GM23248 (cell line): Measurements from ENCODE around the gene IL10RA. TPM values are rescaled to one million over a fixed set of nuclear protein-coding genes. Genes with fewer than 3 reads are reported as not detected.

Experiments
- DNase-seq: peaks from one replicate; pipeline ENCODE4 v3.0.0-alpha.2; 2015
- H2AFZ ChIP-seq: fragments of 200-600 bp; sonication (generic); 2 replicates; pipeline ENCODE4 v1.6.1; 2016; ENCODE audit warnings: antibody characterized with exemption
- H3F3A ChIP-seq: fragments of 200-600 bp; sonication (generic); 2 replicates; pipeline ENCODE4 v1.6.1; 2016; ENCODE audit warnings: mild to moderate bottlenecking, antibody characterized with exemption, mixed run types; ENCODE audit not compliant: insufficient read depth
- H3K27ac ChIP-seq: fragments of 200-600 bp; sonication (generic); 2 replicates; pipeline ENCODE4 v1.5.1; 2016; ENCODE audit warnings: mild to moderate bottlenecking
- H3K27me3 ChIP-seq: fragments of 200-600 bp; sonication (generic); replicated peaks from 2 replicates; pipeline ENCODE4 v1.6.1; 2016; ENCODE audit warnings: mild to moderate bottlenecking; ENCODE audit not compliant: insufficient read depth
- H3K36me3 ChIP-seq: fragments of 200-600 bp; sonication (generic); 2 replicates; pipeline ENCODE4 v1.6.1; 2016; ENCODE audit warnings: low read depth, mild to moderate bottlenecking
- H3K4me1 ChIP-seq: fragments of 200-600 bp; sonication (generic); 2 replicates; pipeline ENCODE4 v1.6.1; 2016; ENCODE audit warnings: mild to moderate bottlenecking; ENCODE audit not compliant: insufficient read depth
- H3K4me2 ChIP-seq: fragments of 200-600 bp; sonication (generic); one replicate; pipeline ENCODE4 v1.6.1; 2016; ENCODE audit warnings: mild to moderate bottlenecking; ENCODE audit not compliant: unreplicated experiment
- H3K4me3 ChIP-seq: fragments of 200-600 bp; sonication (generic); 2 replicates; pipeline ENCODE4 v1.5.1; 2016; ENCODE audit warnings: mild to moderate bottlenecking
- H3K79me2 ChIP-seq: fragments of 200-600 bp; sonication (generic); 2 replicates; pipeline ENCODE4 v1.6.1; 2016; ENCODE audit warnings: mild to moderate bottlenecking; ENCODE audit not compliant: insufficient read depth
- H3K9ac ChIP-seq: fragments of 200-600 bp; sonication (generic); 2 replicates; pipeline ENCODE4 v1.6.1; 2016; ENCODE audit warnings: mild to moderate bottlenecking
- H3K9me2 ChIP-seq: fragments of 200-600 bp; sonication (generic); 2 replicates; pipeline ENCODE4 v1.6.1; 2016; ENCODE audit warnings: mixed run types, mild to moderate bottlenecking, moderate library complexity; ENCODE audit not compliant: insufficient read depth
- H3K9me3 ChIP-seq: fragments of 200-600 bp; sonication (generic); one replicate; pipeline ENCODE4 v1.6.1; 2017; ENCODE audit warnings: low read depth
- H4K20me1 ChIP-seq: fragments of 200-600 bp; sonication (generic); 2 replicates; pipeline ENCODE4 v1.6.0; 2016; ENCODE audit not compliant: insufficient read depth
- EZH2 ChIP-seq: fragments of 200-600 bp; sonication (generic); IDR thresholded peaks from 2 replicates; pipeline ENCODE4 v1.6.1; 2018; ENCODE audit warnings: antibody characterized with exemption, mild to moderate bottlenecking; ENCODE audit not compliant: insufficient read depth, poor library complexity, severe bottlenecking
- EZH2phosphoT487 ChIP-seq: fragments of 200-600 bp; sonication (generic); IDR thresholded peaks from 2 replicates; pipeline ENCODE4 v1.6.1; 2018; ENCODE audit warnings: antibody characterized with exemption, moderate library complexity, mild to moderate bottlenecking, low read depth; ENCODE audit not compliant: insufficient read depth
- WGBS, 2 experiments: methylation state at CpG; one replicate each; pipeline ENCODE4 v1.1.6; 2015 to 2017; ENCODE audit warnings: low lambda C conversion rate in 2 of 2, low coverage in 1 of 2; ENCODE audit errors: missing lambda C conversion rate in 2 of 2; 5-methylcytosine and 5-hydroxymethylcytosine counted together
- in situ Hi-C: fragments of 300-500 bp; cut with MboI; formaldehyde crosslinking; loops from 2 replicates; pipeline ENCODE4 v1.15.0; 2020
- polyA plus RNA-seq: library from polyadenylated mRNA; unstranded; fragments of >200 nt; fragmentation: Nextera tagmentation; extraction: Ambion mirVana; gene quantifications from 2 replicates; pipeline ENCODE4 v1.2.1, GENCODE V29; 2016
- total RNA-seq: library from RNA; depleted of rRNA; stranded (reverse); fragments of >200 nt; shearing (Covaris generic); gene quantifications from 2 replicates; pipeline ENCODE4 v1.2.3, GENCODE V29; 2014

Gene IL10RA
- total and polyA plus RNA-seq, 2 experiments from 2014 or later: not detected

DNA sequence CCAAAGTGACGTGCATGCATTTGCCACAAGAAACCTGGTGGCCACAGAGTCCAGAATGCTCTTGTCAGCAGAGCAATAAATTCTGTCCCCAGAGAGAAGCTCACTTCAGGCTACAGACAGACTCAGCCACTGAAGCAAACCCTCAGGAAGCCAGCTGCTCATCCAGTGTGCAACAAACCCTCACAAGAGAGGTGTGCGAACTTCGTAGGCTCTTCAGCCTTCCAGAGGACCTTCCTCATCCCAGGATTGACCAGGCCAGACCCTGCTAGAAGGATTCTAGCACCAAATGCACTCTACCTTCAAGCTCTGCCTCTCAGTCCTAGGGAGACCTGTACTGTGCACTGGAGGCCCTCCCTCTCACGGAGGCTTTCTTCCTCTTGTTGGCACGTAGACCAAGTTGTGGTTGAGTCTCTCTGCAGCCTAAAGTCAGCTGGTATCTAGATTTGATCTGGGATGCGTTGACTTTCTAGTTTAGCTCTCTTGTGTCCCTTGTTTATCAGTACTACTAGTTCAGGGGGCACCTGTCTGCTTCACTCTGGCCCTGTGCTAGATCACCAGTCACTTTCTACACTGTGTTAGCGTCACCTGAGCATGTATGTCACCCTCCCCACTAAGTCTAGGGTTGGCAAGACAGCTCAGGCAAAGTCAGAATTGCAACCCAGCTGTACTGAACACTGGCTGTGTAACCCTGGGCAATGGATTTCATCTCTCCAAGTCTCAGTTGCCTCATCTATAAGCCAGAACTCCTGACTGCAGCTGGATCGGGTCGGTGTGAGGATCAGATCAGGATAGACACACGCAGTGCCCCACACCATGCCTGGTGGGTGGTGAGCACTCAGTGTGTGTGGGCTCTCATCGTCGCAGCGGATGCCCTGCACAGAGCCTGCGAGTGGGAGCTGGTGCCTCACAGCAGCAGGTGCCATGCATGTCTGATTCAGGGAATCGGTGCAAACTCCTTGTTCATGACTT, 34.9 kb upstream of the IL10RA start:
- no peak overlapping the region for H3K27ac ChIP-seq
- 58 to 62% methylated on average over 14 to 15 of the region's 15 CpGs for WGBS, 2 experiments
- H3K79me2 ChIP-seq: no peaks in the 10 kb centered on the region
- H3K4me1 ChIP-seq: no peaks in the 10 kb centered on the region
- H3K9me3 ChIP-seq: no peaks in the 10 kb centered on the region
- no peak overlapping the region for H3K4me3 ChIP-seq
- no peak for DNase-seq
- in situ Hi-C loops: no loop called here
- H3K9me2 ChIP-seq: no peaks in the 10 kb centered on the region
- no peaks in the 10 kb centered on the region for H3F3A ChIP-seq
- no peak overlapping the region for H2AFZ ChIP-seq
- peaks cover 21% of the 10 kb centered on the region for H3K27me3 ChIP-seq
- H3K9ac ChIP-seq: no peak overlapping the region
- no peaks in the 10 kb centered on the region for H3K36me3 ChIP-seq
- H4K20me1 ChIP-seq: no peaks in the 10 kb centered on the region
- no peak for TF ChIP-seq EZH2phosphoT487
- TF ChIP-seq EZH2: no peak
- no peak overlapping the region for H3K4me2 ChIP-seq

DNA sequence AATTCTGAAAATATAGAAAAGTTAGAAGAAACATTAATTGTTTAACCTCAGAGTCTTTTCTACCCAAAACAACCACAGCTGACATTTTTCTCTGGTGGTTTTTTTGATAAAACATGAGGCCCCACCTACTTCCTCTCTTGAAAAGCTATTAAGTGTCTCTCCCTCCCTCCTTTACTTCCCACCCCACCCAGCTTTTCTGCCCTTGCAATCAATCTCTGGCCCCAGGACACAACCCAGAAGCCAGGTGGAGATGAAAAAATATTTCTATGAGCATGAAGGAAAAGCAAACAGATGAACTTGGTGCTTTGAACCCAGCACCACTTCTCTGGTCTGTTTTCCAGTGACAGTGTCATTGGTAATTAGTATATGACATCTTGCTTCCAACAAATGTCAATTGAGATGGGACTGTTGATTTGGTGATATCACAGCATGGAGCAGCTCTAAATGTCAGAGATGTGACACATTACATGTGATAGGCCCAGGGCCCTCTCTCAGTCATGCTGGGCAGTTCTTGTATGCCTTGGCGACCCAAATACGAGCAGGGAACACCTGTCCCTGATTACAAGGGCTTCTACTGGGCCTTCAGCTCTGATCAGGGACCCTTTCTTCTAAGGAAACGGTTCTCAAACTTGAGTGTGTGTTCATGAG, 33.0 kb upstream of the IL10RA start:
- H3K27me3 ChIP-seq: peaks cover 21% of the 10 kb centered on the region

DNA sequence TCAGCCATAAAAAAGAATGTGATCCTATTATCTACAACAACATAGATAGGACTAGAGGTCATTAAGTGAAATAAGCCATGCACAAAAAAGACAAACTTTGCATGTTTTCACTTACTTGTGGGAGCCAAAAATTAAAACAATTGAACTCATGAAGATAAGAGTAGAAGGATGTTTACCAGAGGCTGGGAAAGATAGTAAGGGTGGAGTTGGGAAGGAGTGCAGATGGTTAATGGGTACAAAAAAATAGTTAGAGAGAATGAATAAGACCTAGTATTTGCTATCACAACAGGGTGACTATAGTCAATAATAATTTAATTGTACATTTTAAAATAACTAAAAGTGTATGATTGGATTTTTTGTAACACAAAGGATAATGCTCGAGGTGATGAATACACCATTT, 27.2 kb upstream of the IL10RA start:
- Histone ChIP-seq H3K4me3 (no peak overlapping the region), H2AFZ (no peak overlapping the region), H3K9ac (no peak overlapping the region), H3K79me2 (no peaks in the 10 kb centered on the region), H3F3A (no peaks in the 10 kb centered on the region), H3K4me2 (no peak overlapping the region), H3K9me3 (no peaks in the 10 kb centered on the region), H3K4me1 (no peaks in the 10 kb centered on the region), H3K27me3 (peaks cover 10% of the 10 kb centered on the region; the same call in 1 of the 2 replicates), H3K27ac (no peak overlapping the region), H4K20me1 (no peaks in the 10 kb centered on the region), H3K36me3 (no peaks in the 10 kb centered on the region), H3K9me2 (no peaks in the 10 kb centered on the region)
- TF ChIP-seq EZH2phosphoT487 (no peak), EZH2 (no peak)
- in situ Hi-C loops: no loop called here
- DNase-seq: no peak
- WGBS, 2 experiments: 9 to 18% methylated on average over 1 of the region's 1 CpG

More for the DNA sequence above, 33.0 kb upstream of the IL10RA start:
- Histone ChIP-seq H3K9me3 (no peaks in the 10 kb centered on the region), H3K4me3 (no peak overlapping the region), H4K20me1 (no peaks in the 10 kb centered on the region), H3K4me1 (no peaks in the 10 kb centered on the region), H3K4me2 (no peak overlapping the region), H3K27ac (no peak overlapping the region), H3F3A (no peaks in the 10 kb centered on the region), H2AFZ (no peak overlapping the region), H3K36me3 (no peaks in the 10 kb centered on the region), H3K79me2 (no peaks in the 10 kb centered on the region), H3K9ac (no peak overlapping the region), H3K9me2 (no peaks in the 10 kb centered on the region)
- TF ChIP-seq EZH2 (no peak), EZH2phosphoT487 (no peak)
- no peak for DNase-seq
- 44% methylated on average over 3 of the region's 3 CpGs for WGBS, 2 experiments
- in situ Hi-C loops: no loop called here

DNA sequence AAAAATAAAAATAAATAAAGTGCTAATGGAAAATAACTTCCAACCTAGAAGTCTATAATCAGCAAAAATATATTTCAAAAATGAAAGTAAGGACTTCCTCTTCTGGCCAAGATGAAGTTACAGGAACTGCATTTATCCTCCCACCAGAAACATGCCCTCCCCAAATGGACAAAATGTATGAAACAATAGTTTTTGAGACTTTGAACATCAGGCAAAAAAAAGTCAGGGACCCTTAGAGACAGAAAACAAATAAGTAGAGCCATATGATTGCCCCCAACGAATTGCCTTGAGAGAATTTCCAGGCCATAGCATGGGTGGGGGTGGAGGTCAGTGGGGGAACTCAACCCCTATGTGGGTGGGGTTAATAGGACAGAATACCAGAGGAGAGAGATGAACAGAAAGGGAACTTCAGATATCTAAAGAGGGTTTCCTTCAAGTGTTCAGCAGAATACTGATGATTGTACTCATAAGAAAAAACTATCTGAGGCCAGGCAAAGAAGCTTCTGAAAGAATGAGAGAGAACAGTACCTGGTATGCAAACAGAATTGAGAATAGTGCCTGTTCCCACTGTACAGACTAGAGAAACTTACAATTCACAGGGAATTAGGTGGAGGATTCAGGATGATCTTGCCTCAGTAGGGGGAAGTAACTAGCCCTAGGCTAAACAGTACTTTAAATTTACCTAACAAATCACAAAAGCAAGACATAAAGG, 26.6 kb upstream of the IL10RA start:
- H3K9ac ChIP-seq: no peak overlapping the region
- no peaks in the 10 kb centered on the region for H3K9me2 ChIP-seq
- no peaks in the 10 kb centered on the region for H3K4me1 ChIP-seq
- H3K4me3 ChIP-seq: no peak overlapping the region
- no peak for DNase-seq
- no peak overlapping the region for H3K27ac ChIP-seq
- H3K79me2 ChIP-seq: no peaks in the 10 kb centered on the region
- no peaks in the 10 kb centered on the region for H3K9me3 ChIP-seq
- no peaks in the 10 kb centered on the region for H3K36me3 ChIP-seq
- in situ Hi-C loops: no loop called here
- H3F3A ChIP-seq: no peaks in the 10 kb centered on the region
- H3K27me3 ChIP-seq: peaks cover 10% of the 10 kb centered on the region; the same call in 1 of the 2 replicates
- 0 to 3% methylated on average over 1 of the region's 1 CpG for WGBS, 2 experiments
- TF ChIP-seq EZH2phosphoT487: no peak
- TF ChIP-seq EZH2: no peak
- H3K4me2 ChIP-seq: no peak overlapping the region
- no peaks in the 10 kb centered on the region for H4K20me1 ChIP-seq
- H2AFZ ChIP-seq: no peak overlapping the region
